ENCODE data around the gene NDUFAF8. TPM values are rescaled to one million over a fixed set of nuclear protein-coding genes. Genes with fewer than 3 reads are reported as not detected.

Gene NDUFAF8
- total RNA-seq, 1 donor from 2014 or later = 47.6 TPM

DNA sequence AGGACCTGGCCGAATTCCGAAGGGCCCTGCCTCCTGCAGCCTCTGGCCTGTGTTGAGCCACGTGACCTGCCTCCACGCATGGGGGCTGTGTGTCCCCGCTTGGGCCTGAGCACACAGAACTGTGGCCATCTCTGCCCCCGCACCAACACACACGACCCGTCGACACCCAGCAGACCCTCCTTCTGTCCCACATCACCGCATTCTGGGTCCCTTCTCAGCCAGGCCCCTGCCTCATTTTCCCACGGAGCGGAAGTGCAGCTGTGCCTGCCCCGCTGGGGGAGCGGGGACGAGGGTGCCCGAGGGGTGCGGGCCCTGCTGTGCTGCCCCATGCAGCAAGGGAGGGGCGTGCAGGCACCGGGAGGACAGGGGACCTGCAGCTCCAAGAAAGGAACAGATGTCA, 18.4 kb downstream of the NDUFAF8 start:
- TF ChIP-seq, protein P1, sequence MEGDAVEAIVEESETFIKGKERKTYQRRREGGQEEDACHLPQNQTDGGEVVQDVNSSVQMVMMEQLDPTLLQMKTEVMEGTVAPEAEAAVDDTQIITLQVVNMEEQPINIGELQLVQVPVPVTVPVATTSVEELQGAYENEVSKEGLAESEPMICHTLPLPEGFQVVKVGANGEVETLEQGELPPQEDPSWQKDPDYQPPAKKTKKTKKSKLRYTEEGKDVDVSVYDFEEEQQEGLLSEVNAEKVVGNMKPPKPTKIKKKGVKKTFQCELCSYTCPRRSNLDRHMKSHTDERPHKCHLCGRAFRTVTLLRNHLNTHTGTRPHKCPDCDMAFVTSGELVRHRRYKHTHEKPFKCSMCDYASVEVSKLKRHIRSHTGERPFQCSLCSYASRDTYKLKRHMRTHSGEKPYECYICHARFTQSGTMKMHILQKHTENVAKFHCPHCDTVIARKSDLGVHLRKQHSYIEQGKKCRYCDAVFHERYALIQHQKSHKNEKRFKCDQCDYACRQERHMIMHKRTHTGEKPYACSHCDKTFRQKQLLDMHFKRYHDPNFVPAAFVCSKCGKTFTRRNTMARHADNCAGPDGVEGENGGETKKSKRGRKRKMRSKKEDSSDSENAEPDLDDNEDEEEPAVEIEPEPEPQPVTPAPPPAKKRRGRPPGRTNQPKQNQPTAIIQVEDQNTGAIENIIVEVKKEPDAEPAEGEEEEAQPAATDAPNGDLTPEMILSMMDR (IDR thresholded peaks at IDR 0.05; ENCODE audit: unreplicated experiment) = no peak
- Mint-ChIP-seq H3K27ac (no peak overlapping the region), H3K4me1 (peaks cover 10% of the 10 kb centered on the region), H3K27me3 (ENCODE audit: low read depth) (no peaks in the 10 kb centered on the region), H3K9me3 (no peaks in the 10 kb centered on the region), H3K4me3 (no peak overlapping the region), H3K36me3 (peaks cover 5% of the 10 kb centered on the region)
- no peak for DNase-seq (ENCODE audit: low spot score in 2 of 2, unreplicated experiment in 2 of 2)

DNA sequence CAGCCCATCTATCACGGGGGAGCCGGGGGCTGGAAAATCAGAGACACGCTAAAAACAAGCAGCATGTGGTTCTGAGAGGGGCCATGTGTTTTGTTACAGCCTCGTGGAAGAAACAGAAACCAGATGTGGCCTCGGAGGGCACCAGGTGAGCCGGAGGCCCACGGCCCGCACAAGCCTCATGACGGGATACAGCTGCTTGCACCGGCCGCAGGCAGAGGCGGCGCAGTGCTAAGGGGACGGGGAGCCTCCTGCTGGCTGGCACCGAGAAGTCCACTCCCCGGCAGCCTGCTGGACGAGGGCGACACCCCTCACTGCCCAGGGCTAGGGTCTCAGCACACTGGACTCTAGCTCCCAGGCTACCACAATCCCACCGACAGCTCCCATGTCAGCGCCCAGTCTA, 19.2 kb downstream of the NDUFAF8 start:
- no peak overlapping the region for H3K4me3 Mint-ChIP-seq
- no peak for DNase-seq (ENCODE audit: low spot score in 2 of 2, unreplicated experiment in 2 of 2)
- no peak overlapping the region for H3K27ac Mint-ChIP-seq
- H3K27me3 Mint-ChIP-seq (ENCODE audit: low read depth) = no peaks in the 10 kb centered on the region
- peaks cover 1% of the 10 kb centered on the region for H3K36me3 Mint-ChIP-seq
- no peaks in the 10 kb centered on the region for H3K9me3 Mint-ChIP-seq
- peaks cover 7% of the 10 kb centered on the region for H3K4me1 Mint-ChIP-seq
- TF ChIP-seq, protein P1 (IDR thresholded peaks at IDR 0.05; ENCODE audit: unreplicated experiment) = no peak

DNA sequence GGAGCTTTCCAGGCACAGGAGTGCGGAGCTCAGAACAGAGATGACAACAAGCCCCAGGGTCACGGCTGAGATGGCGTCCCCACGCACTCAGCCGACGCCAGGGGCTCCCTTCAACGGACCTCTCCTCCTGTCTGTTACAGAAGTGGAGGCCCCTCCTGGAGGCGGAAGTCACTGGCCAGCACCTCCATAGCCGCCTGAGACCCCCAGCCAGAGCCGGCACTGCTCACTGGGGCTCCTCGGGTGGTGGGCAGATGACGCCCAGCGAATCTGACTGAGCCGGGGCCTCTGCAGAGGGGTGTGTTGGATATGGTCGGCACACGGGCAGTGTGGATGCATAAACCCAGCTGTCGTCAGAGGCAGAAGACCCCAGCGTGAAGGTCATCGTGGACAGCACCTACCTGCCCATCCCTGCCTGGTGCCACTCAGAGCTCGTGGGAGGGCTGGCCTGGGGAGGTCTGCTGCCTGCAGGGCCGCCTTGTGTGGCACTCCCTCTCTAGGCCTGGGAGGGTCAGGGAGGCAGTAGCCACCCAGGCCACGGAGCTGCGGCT, 20.0 kb downstream of the NDUFAF8 start:
- H3K27ac Mint-ChIP-seq = no peak overlapping the region
- no peaks in the 10 kb centered on the region for H3K9me3 Mint-ChIP-seq
- no peaks in the 10 kb centered on the region for H3K27me3 Mint-ChIP-seq (ENCODE audit: low read depth)
- peaks cover 1% of the 10 kb centered on the region for H3K36me3 Mint-ChIP-seq
- H3K4me1 Mint-ChIP-seq = peaks cover 7% of the 10 kb centered on the region
- TF ChIP-seq, protein P1 (IDR thresholded peaks at IDR 0.05; ENCODE audit: unreplicated experiment) = no peak
- H3K4me3 Mint-ChIP-seq = no peak overlapping the region
- no peak for DNase-seq (ENCODE audit: low spot score in 2 of 2, unreplicated experiment in 2 of 2)

DNA sequence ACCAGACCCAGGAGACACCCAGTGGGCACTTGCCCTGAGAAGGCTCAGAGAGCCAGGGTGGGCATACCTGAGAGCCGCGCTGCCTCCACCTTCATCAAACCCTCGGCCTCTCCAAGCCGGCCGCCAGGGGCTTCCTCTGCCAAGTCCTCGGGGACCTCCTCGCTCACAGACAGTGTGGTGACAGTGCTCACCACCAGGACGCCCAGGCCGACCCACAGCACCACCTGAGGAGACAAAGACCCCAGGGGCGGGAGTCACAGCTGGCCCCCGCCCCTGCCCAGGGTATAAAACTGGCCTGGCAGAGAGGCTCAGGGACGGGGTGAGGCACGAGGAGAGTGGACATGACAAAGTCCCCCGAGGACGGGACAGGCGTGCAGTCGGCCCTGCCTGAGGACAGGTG, 21.1 kb downstream of the NDUFAF8 start:
- Mint-ChIP-seq H3K36me3 (peaks cover 1% of the 10 kb centered on the region), H3K27me3 (ENCODE audit: low read depth) (no peaks in the 10 kb centered on the region), H3K9me3 (no peaks in the 10 kb centered on the region), H3K4me1 (peaks cover 1% of the 10 kb centered on the region), H3K27ac (no peak overlapping the region), H3K4me3 (no peak overlapping the region)
- TF ChIP-seq, protein P1 (IDR thresholded peaks at IDR 0.05; ENCODE audit: unreplicated experiment) = no peak
- no peak for DNase-seq (ENCODE audit: low spot score in 2 of 2, unreplicated experiment in 2 of 2)

DNA sequence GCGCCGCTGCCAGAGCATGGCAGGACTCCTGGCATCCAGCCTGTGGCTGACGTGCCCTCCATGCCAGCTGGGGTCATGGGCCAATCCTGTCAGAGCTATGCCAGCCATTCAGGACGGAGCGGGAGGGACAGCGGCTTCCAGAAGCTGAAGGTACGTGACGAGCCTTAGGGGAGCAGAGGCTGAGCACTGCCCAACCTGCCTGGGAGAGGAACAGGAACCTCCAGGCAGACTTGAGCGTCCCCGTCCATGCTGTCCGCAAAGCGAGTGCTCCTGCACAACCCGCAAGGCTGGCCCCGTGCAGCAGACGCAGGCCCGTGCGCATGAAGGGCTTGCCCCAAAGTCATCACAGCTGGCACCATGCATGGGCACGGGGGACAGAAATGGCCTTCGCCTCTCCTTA, 21.5 kb downstream of the NDUFAF8 start:
- Mint-ChIP-seq H3K27me3 (ENCODE audit: low read depth) (no peaks in the 10 kb centered on the region), H3K27ac (no peak overlapping the region), H3K36me3 (peaks cover 6% of the 10 kb centered on the region), H3K4me3 (no peak overlapping the region), H3K9me3 (no peaks in the 10 kb centered on the region), H3K4me1 (no peaks in the 10 kb centered on the region)
- DNase-seq (ENCODE audit: low spot score in 2 of 2, unreplicated experiment in 2 of 2) = no peak
- TF ChIP-seq, protein P1 (IDR thresholded peaks at IDR 0.05; ENCODE audit: unreplicated experiment) = no peak

DNA sequence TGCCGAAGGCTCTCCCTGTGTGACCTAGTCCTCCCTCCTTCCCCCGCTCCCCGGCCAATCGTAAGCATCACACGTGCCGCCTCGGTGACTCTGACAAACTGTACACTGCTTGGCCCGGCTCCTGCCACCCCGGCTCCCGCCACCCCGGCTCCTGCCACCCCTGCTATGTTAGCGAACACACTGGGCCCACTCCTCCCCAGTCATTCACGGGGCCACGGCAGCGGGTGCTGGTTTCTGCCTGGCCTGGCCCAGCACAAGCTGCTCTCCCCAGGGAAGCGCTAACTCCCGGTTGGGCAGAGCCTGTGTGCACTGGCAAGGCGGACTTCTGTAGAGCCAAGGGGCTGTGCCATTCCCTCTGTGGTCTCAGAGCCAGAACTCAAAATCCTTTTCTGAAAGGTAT, 22.0 kb downstream of the NDUFAF8 start:
- Mint-ChIP-seq H3K4me3 (no peak overlapping the region), H3K27ac (no peak overlapping the region), H3K27me3 (ENCODE audit: low read depth) (no peaks in the 10 kb centered on the region), H3K36me3 (peaks cover 6% of the 10 kb centered on the region), H3K9me3 (no peaks in the 10 kb centered on the region), H3K4me1 (no peaks in the 10 kb centered on the region)
- TF ChIP-seq, protein P1 (IDR thresholded peaks at IDR 0.05; ENCODE audit: unreplicated experiment) = no peak
- DNase-seq (ENCODE audit: low spot score in 2 of 2, unreplicated experiment in 2 of 2) = no peak

All from mesothelial cell of epicardium (in vitro differentiated cells).